ENCODE measurements around the gene STXBP3. TPM values are rescaled to one million over a fixed set of nuclear protein-coding genes. Genes with fewer than 3 reads are reported as not detected.

The STXBP3 gene
- total RNA-seq, 1 donor, result 68.4 TPM

- H3K9me3 ChIP-seq (ENCODE audit: low read depth, low read length), result no peaks in the 10 kb centered on the region
- DNase-seq (ENCODE audit: insufficient read length, low spot score, missing footprints), result no peak
- H4K20me1 ChIP-seq (ENCODE audit: insufficient read depth, low read length), result no peaks in the 10 kb centered on the region
- peak within 1 kb of the TSS; percentile 6 for H3K4me3 ChIP-seq (ENCODE audit: insufficient read depth, low read length)
- no peak within 1 kb of the TSS for H3K27ac ChIP-seq (ENCODE audit: low read depth, low read length)
- peak within 1 kb of the TSS; percentile 88 for H2AFZ ChIP-seq (ENCODE audit: low read length)
- H3K4me2 ChIP-seq (ENCODE audit: insufficient read depth, low read length), result peak within 1 kb of the TSS; percentile 64
- H3K4me1 ChIP-seq (ENCODE audit: insufficient read depth, low read length), result peaks cover 21% of the 10 kb centered on the region
- no peak for TF ChIP-seq CTCF (IDR thresholded peaks at IDR 0.05; ENCODE audit: extremely low read depth, low read depth, low read length)
- no peaks in the 10 kb centered on the region for H3K79me2 ChIP-seq (ENCODE audit: insufficient read depth, low read length)
- no peaks in the 10 kb centered on the region for H3K27me3 ChIP-seq (ENCODE audit: insufficient read depth, low read length)
- no peaks in the 10 kb centered on the region for H3K36me3 ChIP-seq (ENCODE audit: insufficient read depth, low read length)
Observed at GRCh38 chr1:108712606-108713150, 33.8 kb upstream of the STXBP3 start, which contains the start of gene FNDC7. FNDC7 (plus strand) TSS chr1:108712908; CDS start chr1:108712934, 26 bp downstream.

GRCh38 chr1:108715932-108716331 lies 30.5 kb upstream of the STXBP3 start:
- H3K4me2 ChIP-seq (ENCODE audit: insufficient read depth, low read length), result no peak overlapping the region
- no peaks in the 10 kb centered on the region for H3K36me3 ChIP-seq (ENCODE audit: insufficient read depth, low read length)
- no peak overlapping the region for H3K4me3 ChIP-seq (ENCODE audit: insufficient read depth, low read length)
- no peaks in the 10 kb centered on the region for H3K27me3 ChIP-seq (ENCODE audit: insufficient read depth, low read length)
- DNase-seq (ENCODE audit: insufficient read length, low spot score, missing footprints), result peak; percentile 71
- peak overlapping the region; percentile 13 for H2AFZ ChIP-seq (ENCODE audit: low read length)
- H3K79me2 ChIP-seq (ENCODE audit: insufficient read depth, low read length), result no peaks in the 10 kb centered on the region
- peaks cover 43% of the 10 kb centered on the region for H3K4me1 ChIP-seq (ENCODE audit: insufficient read depth, low read length)
- no peak overlapping the region for H3K27ac ChIP-seq (ENCODE audit: low read depth, low read length)
- H3K9me3 ChIP-seq (ENCODE audit: low read depth, low read length), result no peaks in the 10 kb centered on the region
- no peak for TF ChIP-seq CTCF (IDR thresholded peaks at IDR 0.05; ENCODE audit: extremely low read depth, low read depth, low read length)
- H4K20me1 ChIP-seq (ENCODE audit: insufficient read depth, low read length), result no peaks in the 10 kb centered on the region

GRCh38 chr1:108716437-108717230 lies 29.8 kb upstream of the STXBP3 start:
- no peak for DNase-seq (ENCODE audit: insufficient read length, low spot score, missing footprints)

More at GRCh38 chr1:108716437-108717230, 29.8 kb upstream of the STXBP3 start:
- peak overlapping the region; percentile 69 for H3K4me2 ChIP-seq (ENCODE audit: insufficient read depth, low read length)
- peaks cover 48% of the 10 kb centered on the region for H3K4me1 ChIP-seq (ENCODE audit: insufficient read depth, low read length)
- H4K20me1 ChIP-seq (ENCODE audit: insufficient read depth, low read length), result no peaks in the 10 kb centered on the region
- peak overlapping the region; percentile 50 for H3K27ac ChIP-seq (ENCODE audit: low read depth, low read length)
- no peaks in the 10 kb centered on the region for H3K27me3 ChIP-seq (ENCODE audit: insufficient read depth, low read length)
- H2AFZ ChIP-seq (ENCODE audit: low read length), result no peak overlapping the region
- H3K4me3 ChIP-seq (ENCODE audit: insufficient read depth, low read length), result peak overlapping the region; percentile 23
- no peaks in the 10 kb centered on the region for H3K36me3 ChIP-seq (ENCODE audit: insufficient read depth, low read length)
- TF ChIP-seq CTCF (IDR thresholded peaks at IDR 0.05; ENCODE audit: extremely low read depth, low read depth, low read length), result no peak
- H3K9me3 ChIP-seq (ENCODE audit: low read depth, low read length), result no peaks in the 10 kb centered on the region
- no peaks in the 10 kb centered on the region for H3K79me2 ChIP-seq (ENCODE audit: insufficient read depth, low read length)
